ENCODE data around the gene AMDHD1. TPM values are rescaled to one million over a fixed set of nuclear protein-coding genes. Genes with fewer than 3 reads are reported as not detected.
A peak's percentile ranks its signal among the peaks of the same experiment; 100 is the strongest.

AMDHD1 gene
- total and polyA plus RNA-seq, 2 experiments from 2014 or later, result 0.06 to 0.15 TPM

GRCh38 chr12:95942524-95943329 lies 404 bp upstream of the AMDHD1 start, which contains the start of gene CCDC38:
Gene CCDC38, minus strand, starts transcription at chr12:95942614. Its CDS starts 6,105 bp downstream, at chr12:95936509.
- Histone ChIP-seq H3K9me3 (ENCODE audit: low read depth) (no peaks in the 10 kb centered on the region), H3K4me1 (ENCODE audit: low read depth) (peaks cover 6% of the 10 kb centered on the region), H3K36me3 (no peaks in the 10 kb centered on the region), H3K27ac (no peak within 1 kb of the TSS), H3K4me3 (peak within 1 kb of the TSS; percentile 89), H3K27me3 (peaks cover 25% of the 10 kb centered on the region)
- DNase-seq (ENCODE audit: low read depth in 1 of 2, low spot score in 1 of 2), result peak; percentile 64 to 66
- TF ChIP-seq CTCF (IDR thresholded peaks at IDR 0.05; ENCODE audit: low read depth, low read length), result no peak

- no peak for TF ChIP-seq CTCF (IDR thresholded peaks at IDR 0.05; ENCODE audit: low read depth, low read length)
- Histone ChIP-seq H3K9me3 (ENCODE audit: low read depth) (no peaks in the 10 kb centered on the region), H3K36me3 (no peaks in the 10 kb centered on the region), H3K4me1 (ENCODE audit: low read depth) (peaks cover 6% of the 10 kb centered on the region), H3K27ac (no peak overlapping the region), H3K4me3 (no peak overlapping the region), H3K27me3 (peaks cover 25% of the 10 kb centered on the region)
- peak in 1 of 2 donors; percentile 1 for DNase-seq (ENCODE audit: low read depth in 1 of 2, low spot score in 1 of 2)
Measured at GRCh38 chr12:95944108-95944704, 1.1 kb downstream of the AMDHD1 start.

- H3K27ac ChIP-seq, result no peak overlapping the region
- H3K27me3 ChIP-seq, result peaks cover 13% of the 10 kb centered on the region
- no peaks in the 10 kb centered on the region for H3K4me1 ChIP-seq (ENCODE audit: low read depth)
- no peaks in the 10 kb centered on the region for H3K36me3 ChIP-seq
- TF ChIP-seq CTCF (IDR thresholded peaks at IDR 0.05; ENCODE audit: low read depth, low read length), result no peak
- DNase-seq (ENCODE audit: low read depth in 1 of 2, low spot score in 1 of 2), result no peak
- H3K4me3 ChIP-seq, result no peak overlapping the region
- no peaks in the 10 kb centered on the region for H3K9me3 ChIP-seq (ENCODE audit: low read depth)
Measured at GRCh38 chr12:95949477-95950206, 6.5 kb downstream of the AMDHD1 start.

GRCh38 chr12:95951515-95951914 lies 8.4 kb downstream of the AMDHD1 start:
- Histone ChIP-seq H3K4me3 (no peak overlapping the region), H3K9me3 (ENCODE audit: low read depth) (no peaks in the 10 kb centered on the region), H3K27ac (no peak overlapping the region), H3K27me3 (no peaks in the 10 kb centered on the region), H3K4me1 (ENCODE audit: low read depth) (no peaks in the 10 kb centered on the region), H3K36me3 (no peaks in the 10 kb centered on the region)
- no peak for TF ChIP-seq CTCF (IDR thresholded peaks at IDR 0.05; ENCODE audit: low read depth, low read length)
- DNase-seq (ENCODE audit: low read depth in 1 of 2, low spot score in 1 of 2), result no peak

- Histone ChIP-seq H3K4me3 (no peak overlapping the region), H3K4me1 (ENCODE audit: low read depth) (no peaks in the 10 kb centered on the region), H3K9me3 (ENCODE audit: low read depth) (no peaks in the 10 kb centered on the region), H3K27ac (no peak overlapping the region), H3K36me3 (no peaks in the 10 kb centered on the region), H3K27me3 (no peaks in the 10 kb centered on the region)
- TF ChIP-seq CTCF (IDR thresholded peaks at IDR 0.05; ENCODE audit: low read depth, low read length), result no peak
- DNase-seq (ENCODE audit: low read depth in 1 of 2, low spot score in 1 of 2), result peak in 1 of 2 donors; percentile 19
Measured at GRCh38 chr12:95953000-95953399, 9.9 kb downstream of the AMDHD1 start.

Data from cardiac muscle cell (in vitro differentiated cells and primary cell).